Mucosa of stomach (tissue), 1 donor: ENCODE measurements around the gene DMAC2L.
A peak's percentile ranks its signal among the peaks of the same experiment; 100 is the strongest.
"Not testable (repeated sequence)": the region's sequence is repeated elsewhere in the genome, so short reads cannot be mapped to it uniquely, and the experiment has no call there.

Experiments used
- H3K27me3 ChIP-seq: one replicate; pipeline ENCODE4 v1.7.0; 2013; ENCODE audit warnings: mild to moderate bottlenecking, low read length; ENCODE audit not compliant: control insufficient read depth, insufficient read depth
- H3K36me3 ChIP-seq: one replicate; pipeline ENCODE4 v1.7.0; 2013; ENCODE audit warnings: low read length; ENCODE audit not compliant: control insufficient read depth, insufficient read depth
- H3K4me1 ChIP-seq: one replicate; pipeline ENCODE4 v1.7.0; 2013; ENCODE audit warnings: mild to moderate bottlenecking, low read length; ENCODE audit not compliant: control insufficient read depth, insufficient read depth
- H3K4me3 ChIP-seq: one replicate; pipeline ENCODE4 v1.7.0; 2013; ENCODE audit warnings: low read length
- H3K9ac ChIP-seq: one replicate; pipeline ENCODE4 v1.7.0; 2013; ENCODE audit warnings: mild to moderate bottlenecking, low read length, moderate library complexity
- H3K9me3 ChIP-seq: one replicate; pipeline ENCODE4 v1.7.0; 2013; ENCODE audit warnings: mild to moderate bottlenecking, low read length, moderate library complexity; ENCODE audit not compliant: control insufficient read depth
- donor health status: Pancreatic carcinoma.

The DMAC2L gene

GRCh38 chr14:50308363-50308915, 3.7 kb upstream of the DMAC2L start:
- no peaks in the 10 kb centered on the region for H3K36me3 ChIP-seq
- no peaks in the 10 kb centered on the region for H3K27me3 ChIP-seq
- no peak overlapping the region for H3K9ac ChIP-seq
- H3K4me3 ChIP-seq, result no peak overlapping the region
- no peaks in the 10 kb centered on the region for H3K9me3 ChIP-seq
- peaks cover 10% of the 10 kb centered on the region for H3K4me1 ChIP-seq

GRCh38 chr14:50310445-50310844, 1.7 kb upstream of the DMAC2L start:
- Histone ChIP-seq H3K9me3 (no peaks in the 10 kb centered on the region), H3K36me3 (no peaks in the 10 kb centered on the region), H3K9ac (no peak overlapping the region), H3K4me1 (peaks cover 6% of the 10 kb centered on the region), H3K4me3 (no peak overlapping the region), H3K27me3 (no peaks in the 10 kb centered on the region)

DNA sequence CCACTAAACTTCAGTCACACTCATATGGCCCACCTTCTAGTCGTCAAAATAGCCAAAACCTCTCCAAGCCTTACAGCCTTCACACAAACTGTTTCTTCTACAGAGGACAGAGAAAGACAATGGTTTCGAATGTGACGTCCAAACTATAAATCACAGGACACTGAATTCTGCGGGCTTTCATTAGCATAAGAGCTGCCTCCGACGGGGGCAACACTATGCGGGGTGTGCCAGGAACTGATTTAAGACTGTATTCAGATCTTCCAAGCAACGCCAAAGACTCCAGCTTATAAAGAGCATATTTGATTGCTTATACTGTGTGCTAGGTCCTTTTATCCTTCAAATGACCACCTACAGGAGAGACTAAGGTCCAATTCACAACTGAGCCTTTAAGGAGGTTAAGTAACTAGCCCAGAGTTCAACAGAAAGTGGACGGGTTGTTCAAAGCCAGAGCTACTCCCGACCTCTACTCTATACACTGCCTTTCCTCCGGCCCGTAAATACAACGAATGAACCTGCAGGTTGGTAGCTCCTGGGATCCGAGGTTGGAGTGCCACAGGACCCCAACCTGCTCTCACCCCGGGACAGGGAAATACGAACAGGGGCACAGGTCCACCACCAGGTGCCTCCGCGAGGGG, 670 bp upstream of the DMAC2L start:
- Histone ChIP-seq H3K4me1 (peaks cover 6% of the 10 kb centered on the region), H3K27me3 (no peaks in the 10 kb centered on the region), H3K4me3 (peak overlapping the region; percentile 96), H3K36me3 (no peaks in the 10 kb centered on the region), H3K9me3 (no peaks in the 10 kb centered on the region), H3K9ac (peak overlapping the region; percentile 87)

GRCh38 chr14:50312734-50313054, 570 bp downstream of the DMAC2L start:
- Histone ChIP-seq H3K4me3 (peak overlapping the region; percentile 96), H3K9me3 (no peaks in the 10 kb centered on the region), H3K9ac (peak overlapping the region; percentile 87), H3K4me1 (peaks cover 6% of the 10 kb centered on the region), H3K27me3 (no peaks in the 10 kb centered on the region), H3K36me3 (no peaks in the 10 kb centered on the region)

GRCh38 chr14:50314098-50314497, 2.0 kb downstream of the DMAC2L start:
- H3K9ac ChIP-seq, H3K36me3 ChIP-seq, H3K4me3 ChIP-seq, H3K4me1 ChIP-seq, H3K9me3 ChIP-seq, H3K27me3 ChIP-seq: not testable (repeated sequence)

- H3K9ac ChIP-seq, result no peak overlapping the region
- H3K36me3 ChIP-seq, result no peaks in the 10 kb centered on the region
- H3K4me3 ChIP-seq, result no peak overlapping the region
- H3K9me3 ChIP-seq, result no peaks in the 10 kb centered on the region
- H3K27me3 ChIP-seq, result no peaks in the 10 kb centered on the region
- H3K4me1 ChIP-seq, result peaks cover 12% of the 10 kb centered on the region
Measured at GRCh38 chr14:50318031-50318626, 6.0 kb downstream of the DMAC2L start.

- Histone ChIP-seq H3K9ac (no peak overlapping the region), H3K9me3 (no peaks in the 10 kb centered on the region), H3K27me3 (no peaks in the 10 kb centered on the region), H3K4me3 (no peak overlapping the region), H3K36me3 (no peaks in the 10 kb centered on the region), H3K4me1 (peaks cover 12% of the 10 kb centered on the region)
Measured at GRCh38 chr14:50319293-50319692, 7.2 kb downstream of the DMAC2L start.

DNA sequence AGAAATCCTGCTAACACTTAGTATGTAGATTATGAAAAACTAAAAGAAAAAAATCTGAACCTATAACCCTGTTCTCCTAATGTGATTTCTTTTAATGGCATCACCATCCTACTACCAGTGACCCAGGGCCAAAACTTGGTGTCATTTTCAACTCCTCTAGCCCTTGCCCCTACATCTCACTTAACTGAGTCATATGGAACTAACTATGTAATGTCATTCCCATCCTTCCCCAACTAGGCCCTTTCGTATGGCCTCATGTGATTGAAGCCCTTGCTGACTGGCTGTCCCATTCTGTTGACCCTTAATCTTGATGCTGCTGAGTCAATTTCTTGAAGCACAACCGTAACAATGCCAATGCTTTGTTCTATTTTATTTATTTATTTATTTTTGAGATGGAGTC, 7.6 kb downstream of the DMAC2L start:
- Histone ChIP-seq H3K9me3 (no peaks in the 10 kb centered on the region), H3K4me1 (peaks cover 12% of the 10 kb centered on the region), H3K27me3 (no peaks in the 10 kb centered on the region), H3K9ac (no peak overlapping the region), H3K36me3 (no peaks in the 10 kb centered on the region), H3K4me3 (no peak overlapping the region)

- Histone ChIP-seq H3K27me3 (no peaks in the 10 kb centered on the region), H3K36me3 (no peaks in the 10 kb centered on the region), H3K4me3 (no peak overlapping the region), H3K4me1 (peaks cover 12% of the 10 kb centered on the region), H3K9me3 (no peaks in the 10 kb centered on the region), H3K9ac (no peak overlapping the region)
Measured at GRCh38 chr14:50320283-50320682, 8.2 kb downstream of the DMAC2L start.

DNA sequence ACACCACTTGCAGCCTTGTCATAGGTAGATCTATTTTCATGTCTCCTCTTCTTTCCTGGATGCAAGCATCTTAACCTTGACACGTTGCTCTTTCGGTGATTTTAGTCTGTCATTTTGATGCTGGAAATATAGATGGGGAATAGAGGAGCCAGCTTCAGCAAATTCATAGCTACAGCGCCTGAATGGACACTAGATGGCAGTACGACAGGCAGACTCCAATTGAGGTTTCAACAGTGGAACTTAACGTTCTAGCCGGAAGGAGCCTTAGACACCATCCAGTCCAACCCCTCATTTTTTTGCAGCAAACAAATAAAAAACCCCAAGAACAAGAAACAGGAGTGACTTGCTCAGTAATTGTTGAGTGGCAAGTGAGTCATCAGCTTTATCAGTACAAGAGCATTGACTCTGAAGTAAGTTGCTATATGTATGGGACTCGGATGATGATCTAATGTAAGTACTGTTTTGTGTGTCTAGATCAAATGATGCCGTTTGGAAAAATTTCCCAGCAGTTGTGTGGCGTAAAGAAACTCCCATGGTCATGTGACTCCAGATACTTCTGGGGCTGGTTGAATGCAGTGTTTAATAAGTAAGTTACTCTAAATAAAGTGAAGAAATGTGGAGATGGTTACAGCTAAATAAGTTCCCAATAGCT, 9.0 kb downstream of the DMAC2L start:
- Histone ChIP-seq H3K4me3 (peak overlapping the region; percentile 2), H3K9me3 (no peaks in the 10 kb centered on the region)

DNA sequence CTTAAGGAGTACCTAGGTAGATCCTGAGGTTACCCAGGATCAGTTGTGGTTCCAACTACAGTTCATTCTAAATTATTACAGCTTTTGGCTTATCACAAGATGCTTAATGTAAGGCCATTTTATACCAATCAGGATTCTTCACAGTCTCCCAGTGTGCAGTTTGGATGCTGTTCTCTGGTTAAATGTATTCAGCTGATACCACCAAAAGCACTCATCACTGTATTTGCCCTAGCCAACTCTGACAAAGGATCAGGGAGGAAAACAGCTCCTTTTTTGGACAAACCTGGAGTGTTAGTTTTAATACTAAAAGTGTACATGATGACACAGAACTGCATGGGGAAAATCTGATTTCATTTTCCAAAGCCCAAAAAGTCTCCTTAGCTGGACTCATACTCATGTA, 19.5 kb downstream of the DMAC2L start:
- H3K4me1 ChIP-seq, result peaks cover 16% of the 10 kb centered on the region
- H3K4me3 ChIP-seq, result no peak overlapping the region
- H3K9me3 ChIP-seq, result no peaks in the 10 kb centered on the region
- H3K9ac ChIP-seq, result no peak overlapping the region
- no peaks in the 10 kb centered on the region for H3K27me3 ChIP-seq
- no peaks in the 10 kb centered on the region for H3K36me3 ChIP-seq

More for the DNA sequence above, 9.0 kb downstream of the DMAC2L start:
- H3K4me1 ChIP-seq, result peaks cover 12% of the 10 kb centered on the region
- H3K36me3 ChIP-seq, result no peaks in the 10 kb centered on the region
- H3K9ac ChIP-seq, result no peak overlapping the region
- H3K27me3 ChIP-seq, result no peaks in the 10 kb centered on the region

DNA sequence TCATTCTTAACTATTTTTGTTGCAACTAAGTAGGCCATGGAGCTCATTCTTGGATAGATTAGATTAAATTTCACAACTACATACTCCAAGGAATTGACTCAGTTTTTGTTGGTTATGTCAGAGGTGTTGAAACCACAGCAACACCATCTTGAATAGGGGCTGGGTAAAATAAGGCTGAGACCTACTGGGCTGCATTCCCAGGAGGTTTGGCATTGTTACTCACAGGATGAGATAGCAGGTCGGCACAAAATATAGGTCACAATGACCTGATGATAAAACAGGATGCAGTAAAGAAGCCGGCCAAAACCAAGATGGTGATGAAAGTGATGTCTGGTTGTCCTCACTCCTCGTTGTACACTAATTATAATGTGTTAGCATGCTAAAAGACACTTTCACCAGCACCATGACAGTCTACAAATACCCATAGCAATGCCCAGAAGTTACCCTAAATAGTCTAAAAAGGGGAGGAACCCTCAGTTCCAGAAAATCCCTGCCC, 20.9 kb downstream of the DMAC2L start:
- no peaks in the 10 kb centered on the region for H3K27me3 ChIP-seq
- no peaks in the 10 kb centered on the region for H3K9me3 ChIP-seq
- H3K36me3 ChIP-seq, result no peaks in the 10 kb centered on the region
- no peak overlapping the region for H3K9ac ChIP-seq
- H3K4me1 ChIP-seq, result peaks cover 16% of the 10 kb centered on the region
- H3K4me3 ChIP-seq, result no peak overlapping the region
